Measurements from ENCODE around the gene CRYBA2.

GRCh38 chr2:219009294-219009693 is 16.1 kb upstream of the CRYBA2 start:
- TF ChIP-seq CTCF (IDR thresholded peaks at IDR 0.05; ENCODE audit: low read length) (no peak), EZH2 (IDR thresholded peaks at IDR 0.05; ENCODE audit: borderline replicate concordance, low read length) (no peak)

Measured in OCI-LY1 (cell line).